Thyroid gland (tissue), 4 donors: Measurements from ENCODE around the gene NPB. TPM values are rescaled to one million over a fixed set of nuclear protein-coding genes. Genes with fewer than 3 reads are reported as not detected.

ENCODE experiments used
- DNase-seq, 2 donors: peaks; one replicate each; pipeline ENCODE4 v3.0.0-alpha.2; 2019
- H3K27ac ChIP-seq, 3 donors: fragments of 200-600 bp; sonication (generic); 1 replicate in 2 of 3; 2 replicates in 1 of 3; pipeline ENCODE4 v1.5.1; 2016 to 2019; ENCODE audit warnings: mild to moderate bottlenecking in 1 of 3, moderate library complexity in 1 of 3
- H3K27me3 ChIP-seq: fragments of 200-600 bp; sonication (generic); one replicate; pipeline ENCODE4 v1.5.1; 2019
- H3K36me3 ChIP-seq, 2 donors: fragments of 200-600 bp; sonication (generic); one replicate each; pipeline ENCODE4 v1.5.1; 2016 to 2019
- H3K4me1 ChIP-seq, 2 donors: fragments of 200-600 bp; sonication (generic); one replicate each; pipeline ENCODE4 v1.5.1; 2017 to 2019
- H3K4me3 ChIP-seq, 3 donors: fragments of 200-600 bp; sonication (generic); replicated peaks in 1 of 3; 1 replicate in 2 of 3; 2 replicates in 1 of 3; pipeline ENCODE4 v1.5.1; 2016; ENCODE audit warnings: mild to moderate bottlenecking in 1 of 3
- H3K9me3 ChIP-seq: fragments of 200-600 bp; sonication (generic); one replicate; pipeline ENCODE4 v1.5.1; 2017
- CTCF ChIP-seq, 6 experiments: fragments of 200-600 bp in 3 of 6; fragments of 450-650 bp in 3 of 6; sonication (generic) in 3 of 6; IDR thresholded peaks; one replicate each; pipeline ENCODE4 v1.5.1; 2016 to 2019; ENCODE audit warnings: antibody characterized with exemption in 6 of 6, mild to moderate bottlenecking in 2 of 6, inconsistent platforms in 1 of 6, moderate library complexity in 1 of 6
- POLR2A ChIP-seq, 2 donors: fragments of 450-650 bp; IDR thresholded peaks; one replicate each; pipeline ENCODE4 v1.6.1; 2017; ENCODE audit warnings: antibody characterized with exemption in 2 of 2, mild to moderate bottlenecking in 2 of 2, moderate library complexity in 1 of 2
- WGBS, 2 donors: methylation state at CpG; one replicate each; pipeline ENCODE4 v1.1.5; 2017; 5-methylcytosine and 5-hydroxymethylcytosine counted together
- intact Hi-C: fragments of 100-400 bp; cut with DNase I; formaldehyde crosslinking; loops from one replicate; pipeline ENCODE4 v1.15.1; 2023
- total RNA-seq, 4 donors: library from RNA; depleted of rRNA; stranded (reverse); fragments of >200 nt; gene quantifications; one replicate each; pipeline ENCODE4 v1.2.3, GENCODE V29; 2016

The NPB gene
- total RNA-seq, 4 donors from 2014 or later: 0.33 to 1.1 (median 0.38) TPM; not detected in 1

GRCh38 chr17:81921996-81922565, 20.0 kb downstream of the NPB start:
- H3K4me3 ChIP-seq: no peak overlapping the region

GRCh38 chr17:81922566-81923301, 20.7 kb downstream of the NPB start:
- no peak for TF ChIP-seq CTCF (IDR thresholded peaks at IDR 0.05)
- TF ChIP-seq POLR2A (IDR thresholded peaks at IDR 0.05): no peak
- DNase-seq: no peak
- 89 to 93% methylated on average over 49 to 52 of the region's 58 CpGs for WGBS, 2 donors
- Histone ChIP-seq H3K36me3 (peaks cover 13 to 14% of the 10 kb centered on the region in 2 donors), H3K4me1 (peaks cover 32 to 46% of the 10 kb centered on the region in 2 donors), H3K4me3 (peak overlapping the region in 1 of 3 donors; percentile 25), H3K27ac (peak overlapping the region in 2 of 3 donors; percentile 64 to 83), H3K27me3 (no peaks in the 10 kb centered on the region), H3K9me3 (no peaks in the 10 kb centered on the region)
- intact Hi-C loops: no loop called here

More at GRCh38 chr17:81921996-81922565, 20.0 kb downstream of the NPB start:
- TF ChIP-seq POLR2A (IDR thresholded peaks at IDR 0.05) (no peak), CTCF (IDR thresholded peaks at IDR 0.05) (no peak)
- Histone ChIP-seq H3K27me3 (no peaks in the 10 kb centered on the region), H3K36me3 (peaks cover 13 to 14% of the 10 kb centered on the region in 2 donors), H3K27ac (peak overlapping the region in 1 of 3 donors; percentile 64), H3K4me1 (peaks cover 36 to 51% of the 10 kb centered on the region in 2 donors), H3K9me3 (no peaks in the 10 kb centered on the region)
- WGBS, 2 donors: 95 to 96% methylated on average over 20 to 23 of the region's 23 CpGs
- no peak for DNase-seq
- intact Hi-C loops: no loop called here

GRCh38 chr17:81923302-81924260, 21.5 kb downstream of the NPB start:
- Histone ChIP-seq H3K4me1 (peaks cover 39 to 49% of the 10 kb centered on the region in 2 donors), H3K27ac (peak overlapping the region; percentile 53 to 83 (median 64)), H3K9me3 (no peaks in the 10 kb centered on the region), H3K27me3 (no peaks in the 10 kb centered on the region), H3K4me3 (peak overlapping the region in 1 of 3 donors; percentile 25), H3K36me3 (peaks cover 13 to 14% of the 10 kb centered on the region in 2 donors)
- intact Hi-C loops: no loop called here
- WGBS, 2 donors: 20 to 27% methylated on average over 15 to 18 of the region's 32 CpGs
- TF ChIP-seq POLR2A (IDR thresholded peaks at IDR 0.05) (peak in 1 of 2 donors; percentile 33), CTCF (IDR thresholded peaks at IDR 0.05) (no peak)
- DNase-seq: peak; percentile 79 to 84

- TF ChIP-seq CTCF (IDR thresholded peaks at IDR 0.05) (no peak), POLR2A (IDR thresholded peaks at IDR 0.05) (no peak)
- no peak overlapping the region for H3K4me3 ChIP-seq
- 84 to 90% methylated on average over 10 to 12 of the region's 21 CpGs for WGBS, 2 donors
- H3K36me3 ChIP-seq: peaks cover 9 to 13% of the 10 kb centered on the region in 2 donors
- no peaks in the 10 kb centered on the region for H3K27me3 ChIP-seq
- peak overlapping the region in 1 of 3 donors; percentile 64 for H3K27ac ChIP-seq
- peaks cover 40 to 52% of the 10 kb centered on the region in 2 donors for H3K4me1 ChIP-seq
- intact Hi-C loops: no loop called here
- H3K9me3 ChIP-seq: no peaks in the 10 kb centered on the region
- peak; percentile 25 to 26 for DNase-seq
These were observed 22.8 kb downstream of the NPB start for GRCh38 chr17:81924557-81925532.
